ENCODE results near the gene DIS3.

DIS3 gene

GRCh38 chr13:72716776-72717175, 64.9 kb downstream of the DIS3 start:
- TF ChIP-seq CTCF (IDR thresholded peaks at IDR 0.05; ENCODE audit: control extremely low read depth, extremely low read depth, low read depth, missing control alignments), result no peak
- ChIA-PET CTCF (no interaction called here), POLR2A (no interaction called here)
- no peak for DNase-seq (ENCODE audit: extremely low spot score)
